Neuronal stem cell (in vitro differentiated cells): ENCODE measurements around the gene PKP4.

Source experiments
- DNase-seq: peaks from one replicate; pipeline ENCODE4 v3.0.0-alpha.2; 2013; ENCODE audit warnings: low spot score
- H2AFZ ChIP-seq: one replicate; pipeline ENCODE4 v1.6.1; 2013; ENCODE audit warnings: mild to moderate bottlenecking, low read length, inconsistent platforms
- H2AK5ac ChIP-seq: 2 replicates; pipeline ENCODE4 v1.6.1; 2013; ENCODE audit warnings: low read depth, mild to moderate bottlenecking, inconsistent platforms, low read length, moderate library complexity, mixed read lengths
- H2BK120ac ChIP-seq: 2 replicates; pipeline ENCODE4 v1.6.1; 2013; ENCODE audit warnings: low read depth, mild to moderate bottlenecking, inconsistent platforms, low read length, moderate library complexity, mixed read lengths
- H2BK12ac ChIP-seq: one replicate; pipeline ENCODE4 v1.6.1; 2013; ENCODE audit warnings: low read length, inconsistent platforms
- H2BK15ac ChIP-seq: 2 replicates; pipeline ENCODE4 v1.6.1; 2013; ENCODE audit warnings: mild to moderate bottlenecking, low read length, inconsistent platforms, mixed read lengths
- H2BK5ac ChIP-seq: one replicate; pipeline ENCODE4 v1.6.1; 2013; ENCODE audit warnings: inconsistent platforms, mild to moderate bottlenecking, low read length, moderate library complexity
- H3K14ac ChIP-seq: one replicate; pipeline ENCODE4 v1.6.1; 2013; ENCODE audit warnings: low read length, inconsistent platforms
- H3K18ac ChIP-seq: 2 replicates; pipeline ENCODE4 v1.6.1; 2013; ENCODE audit warnings: low read length, inconsistent platforms
- H3K23ac ChIP-seq: 2 replicates; pipeline ENCODE4 v1.6.1; 2013; ENCODE audit warnings: low read depth, mild to moderate bottlenecking, mixed read lengths, low read length, inconsistent platforms; ENCODE audit not compliant: poor library complexity
- H3K27ac ChIP-seq: replicated peaks from 3 replicates; pipeline ENCODE4 v1.5.1; 2013; ENCODE audit warnings: low read length, inconsistent platforms
- H3K27me3 ChIP-seq, 3 experiments: 2 replicates each; pipeline ENCODE4 v1.6.1; 2013; ENCODE audit warnings: low read length in 3 of 3, mild to moderate bottlenecking in 2 of 3, inconsistent platforms in 1 of 3, low read depth in 1 of 3, mixed read lengths in 1 of 3, moderate library complexity in 1 of 3; ENCODE audit not compliant: control insufficient read depth in 3 of 3, insufficient read depth in 3 of 3
- H3K36me3 ChIP-seq, 2 donors: replicated peaks in 1 of 2; 2 replicates each; pipeline ENCODE4 v1.6.1; 2013; ENCODE audit warnings: low read length in 2 of 2; ENCODE audit not compliant: control insufficient read depth in 2 of 2, insufficient read depth in 2 of 2
- H3K4ac ChIP-seq: 2 replicates; pipeline ENCODE4 v1.6.1; 2013; ENCODE audit warnings: inconsistent platforms, mild to moderate bottlenecking, low read length, moderate library complexity
- H3K4me1 ChIP-seq, 2 donors: 1 replicate in 1 of 2; 2 replicates in 1 of 2; pipeline ENCODE4 v1.6.1; 2013; ENCODE audit warnings: low read length in 2 of 2, low read depth in 1 of 2; ENCODE audit not compliant: control insufficient read depth in 2 of 2, insufficient read depth in 1 of 2
- H3K4me2 ChIP-seq: one replicate; pipeline ENCODE4 v1.6.1; 2013; ENCODE audit warnings: mild to moderate bottlenecking, low read length, inconsistent platforms; ENCODE audit not compliant: insufficient read depth, poor library complexity, severe bottlenecking
- H3K4me3 ChIP-seq, 2 donors: 2 replicates each; pipeline ENCODE4 v1.5.1; 2013; ENCODE audit warnings: low read length in 2 of 2, mild to moderate bottlenecking in 2 of 2, inconsistent platforms in 1 of 2, moderate library complexity in 1 of 2
- H3K79me1 ChIP-seq: one replicate; pipeline ENCODE4 v1.6.1; 2013; ENCODE audit warnings: low read depth, mild to moderate bottlenecking, inconsistent platforms, low read length, moderate library complexity
- H3K9ac ChIP-seq: one replicate; pipeline ENCODE4 v1.6.1; 2013; ENCODE audit warnings: mild to moderate bottlenecking, low read depth, low read length, inconsistent platforms; ENCODE audit not compliant: poor library complexity
- H3K9me3 ChIP-seq, 2 donors: replicated peaks in 1 of 2; 2 replicates each; pipeline versions ENCODE3 to v1.6.1; 2013; ENCODE audit warnings: low read length in 2 of 2, mild to moderate bottlenecking in 2 of 2, inconsistent platforms in 1 of 2, low read depth in 1 of 2, mixed read lengths in 1 of 2, moderate library complexity in 1 of 2; ENCODE audit not compliant: control insufficient read depth in 2 of 2, insufficient read depth in 1 of 2
- H4K8ac ChIP-seq: one replicate; pipeline ENCODE4 v1.6.1; 2013; ENCODE audit warnings: low read depth, mild to moderate bottlenecking, inconsistent platforms, low read length, moderate library complexity
- H4K91ac ChIP-seq: one replicate; pipeline ENCODE4 v1.6.1; 2013; ENCODE audit warnings: low read length, low read depth, mild to moderate bottlenecking, inconsistent platforms; ENCODE audit not compliant: poor library complexity
- WGBS, 2 donors: extraction: QIAGEN DNeasy Blood & Tissue Kit; methylation state at CpG; one replicate each; pipeline ENCODE4 v1.1.7; 2013; ENCODE audit warnings: missing lambda C conversion rate in 2 of 2, mixed read lengths in 1 of 2; ENCODE audit not compliant: insufficient read length in 2 of 2, insufficient replicate concordance in 1 of 2; ENCODE audit errors: extremely low coverage in 2 of 2; 5-methylcytosine and 5-hydroxymethylcytosine counted together

Gene PKP4

GRCh38 chr2:158496986-158497385 lies 40.2 kb downstream of the PKP4 start:
- no peak overlapping the region for H2BK15ac ChIP-seq
- no peak overlapping the region for H3K9ac ChIP-seq
- no peak overlapping the region for H2AK5ac ChIP-seq
- no peak overlapping the region for H2BK5ac ChIP-seq
- no peak overlapping the region for H3K27ac ChIP-seq
- no peak overlapping the region for H3K14ac ChIP-seq
- no peak overlapping the region for H3K4me2 ChIP-seq
- no peak overlapping the region for H3K18ac ChIP-seq
- no peak overlapping the region for H3K23ac ChIP-seq
- no peak overlapping the region for H3K4me3 ChIP-seq
- no peaks in the 10 kb centered on the region for H3K79me1 ChIP-seq
- no peak overlapping the region for H4K91ac ChIP-seq
- no peak for DNase-seq
- no peak overlapping the region for H4K8ac ChIP-seq
- no peaks in the 10 kb centered on the region for H3K27me3 ChIP-seq
- H3K36me3 ChIP-seq, result no peaks in the 10 kb centered on the region
- no peaks in the 10 kb centered on the region for H3K9me3 ChIP-seq
- WGBS, 2 donors, result no CpG with 5 or more reads among the region's 3 CpGs
- no peak overlapping the region for H2AFZ ChIP-seq
- no peak overlapping the region for H2BK120ac ChIP-seq
- H3K4ac ChIP-seq, result no peak overlapping the region
- no peak overlapping the region for H2BK12ac ChIP-seq
- peaks cover 0 to 4% of the 10 kb centered on the region in 2 donors for H3K4me1 ChIP-seq

GRCh38 chr2:158497486-158497885 lies 40.7 kb downstream of the PKP4 start:
- H3K23ac ChIP-seq, result no peak overlapping the region
- H4K8ac ChIP-seq, result no peak overlapping the region
- DNase-seq, result no peak
- H3K27me3 ChIP-seq, result no peaks in the 10 kb centered on the region
- no peak overlapping the region for H2AK5ac ChIP-seq
- H3K4me1 ChIP-seq, result peaks cover 0 to 4% of the 10 kb centered on the region in 2 donors
- WGBS, 2 donors, result no CpG with 5 or more reads among the region's 1 CpG
- no peak overlapping the region for H3K18ac ChIP-seq
- no peaks in the 10 kb centered on the region for H3K36me3 ChIP-seq
- no peak overlapping the region for H2BK5ac ChIP-seq
- H3K4ac ChIP-seq, result no peak overlapping the region
- H3K9ac ChIP-seq, result no peak overlapping the region
- H3K4me3 ChIP-seq, result no peak overlapping the region
- no peaks in the 10 kb centered on the region for H3K79me1 ChIP-seq
- no peak overlapping the region for H3K14ac ChIP-seq
- no peak overlapping the region for H3K27ac ChIP-seq
- no peak overlapping the region for H4K91ac ChIP-seq
- no peak overlapping the region for H2BK15ac ChIP-seq
- H2AFZ ChIP-seq, result no peak overlapping the region
- no peak overlapping the region for H2BK120ac ChIP-seq
- no peaks in the 10 kb centered on the region for H3K9me3 ChIP-seq
- no peak overlapping the region for H3K4me2 ChIP-seq
- no peak overlapping the region for H2BK12ac ChIP-seq

GRCh38 chr2:158498043-158498748 lies 41.4 kb downstream of the PKP4 start:
- Histone ChIP-seq H3K27me3 (no peaks in the 10 kb centered on the region), H4K91ac (no peak overlapping the region), H3K9ac (no peak overlapping the region), H2BK12ac (no peak overlapping the region), H2AFZ (no peak overlapping the region), H3K4me1 (peaks cover 0 to 4% of the 10 kb centered on the region in 2 donors), H2BK120ac (no peak overlapping the region), H2AK5ac (no peak overlapping the region), H4K8ac (no peak overlapping the region), H3K18ac (no peak overlapping the region), H3K27ac (no peak overlapping the region), H3K4me3 (no peak overlapping the region), H3K4ac (no peak overlapping the region), H3K4me2 (no peak overlapping the region), H3K79me1 (no peaks in the 10 kb centered on the region), H3K9me3 (no peaks in the 10 kb centered on the region), H3K14ac (no peak overlapping the region), H2BK15ac (no peak overlapping the region), H3K23ac (no peak overlapping the region), H3K36me3 (no peaks in the 10 kb centered on the region), H2BK5ac (no peak overlapping the region)
- no peak for DNase-seq

- Histone ChIP-seq H3K27me3 (no peaks in the 10 kb centered on the region), H4K91ac (no peak overlapping the region), H3K4me2 (no peak overlapping the region), H4K8ac (no peak overlapping the region), H3K18ac (no peak overlapping the region), H3K4me3 (no peak overlapping the region), H2BK5ac (no peak overlapping the region), H3K4me1 (peaks cover 0 to 1% of the 10 kb centered on the region in 2 donors), H2AFZ (no peak overlapping the region), H3K9ac (no peak overlapping the region), H2BK15ac (no peak overlapping the region), H3K27ac (no peak overlapping the region), H3K14ac (no peak overlapping the region), H3K4ac (no peak overlapping the region), H3K79me1 (no peaks in the 10 kb centered on the region), H3K23ac (no peak overlapping the region), H2BK12ac (no peak overlapping the region), H3K9me3 (no peaks in the 10 kb centered on the region), H2AK5ac (no peak overlapping the region), H3K36me3 (no peaks in the 10 kb centered on the region), H2BK120ac (no peak overlapping the region)
- no CpG with 5 or more reads among the region's 3 CpGs for WGBS, 2 donors
- no peak for DNase-seq
Observed at GRCh38 chr2:158498749-158499136, 42.0 kb downstream of the PKP4 start.
